Measurements from ENCODE around the gene MEF2A.

- TF ChIP-seq CTCF (IDR thresholded peaks at IDR 0.05) = no peak
- no peak for TF ChIP-seq POLR2A (IDR thresholded peaks at IDR 0.05)
These were observed 29.1 kb downstream of the MEF2A start for GRCh38 chr15:99594916-99595315.
